GM19455 (cell line): ENCODE results near the gene MS4A15.
"Not testable (repeated sequence)": the region's sequence is repeated elsewhere in the genome, so short reads cannot be mapped to it uniquely, and the experiment has no call there.

Experiments used
- ATAC-seq: cut with Tn5 transposase; IDR thresholded peaks from one replicate; pipeline ENCODE4 v1.9.1; 2021; ENCODE audit not compliant: unreplicated experiment

MS4A15 gene, protein sequence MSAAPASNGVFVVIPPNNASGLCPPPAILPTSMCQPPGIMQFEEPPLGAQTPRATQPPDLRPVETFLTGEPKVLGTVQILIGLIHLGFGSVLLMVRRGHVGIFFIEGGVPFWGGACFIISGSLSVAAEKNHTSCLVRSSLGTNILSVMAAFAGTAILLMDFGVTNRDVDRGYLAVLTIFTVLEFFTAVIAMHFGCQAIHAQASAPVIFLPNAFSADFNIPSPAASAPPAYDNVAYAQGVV

DNA sequence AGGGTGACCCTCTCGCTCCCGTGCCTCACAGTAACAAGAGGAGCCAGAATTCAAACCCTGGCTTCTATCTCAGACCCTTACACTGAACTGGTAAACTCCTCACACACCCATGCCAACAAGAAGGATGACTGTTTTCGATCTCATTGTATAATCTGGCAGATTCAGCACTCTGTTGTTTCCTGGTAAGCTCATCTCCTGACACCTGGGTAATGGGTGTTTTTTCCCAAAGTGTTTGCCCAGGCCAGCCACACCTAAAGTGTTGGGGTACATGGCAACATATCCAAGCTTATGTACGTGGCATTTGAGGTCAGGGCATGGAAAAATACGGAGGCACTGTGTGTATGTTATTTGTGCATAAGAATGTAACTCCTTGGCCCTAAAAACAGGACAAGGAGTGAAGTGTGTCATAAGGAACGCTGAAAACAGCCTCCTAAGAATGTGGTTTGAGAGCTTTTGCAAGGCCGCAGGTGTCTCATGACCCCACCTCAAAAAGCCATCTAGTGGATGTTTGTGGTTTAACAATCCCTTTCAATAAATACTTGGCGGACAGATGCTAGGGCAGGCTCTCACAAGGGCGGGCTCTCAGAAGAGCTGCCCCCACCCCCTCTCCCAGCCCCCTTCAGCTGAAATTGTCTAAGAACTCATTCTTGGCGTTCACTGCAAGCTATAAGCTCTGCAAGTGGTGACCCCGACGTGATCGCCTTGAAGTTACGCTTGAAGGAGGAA is at the start of gene MS4A15:
MS4A15 (plus strand) TSS at position 561 of the 726 bp plus-strand sequence. CDS start 6,867 bp downstream, outside the sequence.
- no peak for ATAC-seq

DNA sequence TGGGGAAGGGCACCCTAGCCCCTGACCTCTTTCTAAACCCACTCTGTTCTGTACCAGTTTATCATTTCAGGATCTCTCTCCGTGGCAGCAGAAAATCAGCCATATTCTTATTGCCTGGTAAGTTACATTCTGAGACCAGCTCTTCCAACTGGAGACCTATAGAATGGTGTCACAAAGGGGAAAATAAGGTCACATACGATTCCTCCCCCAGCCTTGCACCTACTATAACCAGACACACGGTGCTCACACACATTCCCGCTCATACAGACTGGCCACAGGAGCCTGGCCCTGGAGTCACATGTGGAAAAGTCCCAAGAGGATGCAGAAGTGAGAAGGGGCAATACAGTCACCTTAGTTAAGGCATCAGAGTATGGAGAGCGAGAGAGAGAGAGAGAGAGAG is 49.7 kb upstream of the MS4A15 start:
- ATAC-seq = no peak

DNA sequence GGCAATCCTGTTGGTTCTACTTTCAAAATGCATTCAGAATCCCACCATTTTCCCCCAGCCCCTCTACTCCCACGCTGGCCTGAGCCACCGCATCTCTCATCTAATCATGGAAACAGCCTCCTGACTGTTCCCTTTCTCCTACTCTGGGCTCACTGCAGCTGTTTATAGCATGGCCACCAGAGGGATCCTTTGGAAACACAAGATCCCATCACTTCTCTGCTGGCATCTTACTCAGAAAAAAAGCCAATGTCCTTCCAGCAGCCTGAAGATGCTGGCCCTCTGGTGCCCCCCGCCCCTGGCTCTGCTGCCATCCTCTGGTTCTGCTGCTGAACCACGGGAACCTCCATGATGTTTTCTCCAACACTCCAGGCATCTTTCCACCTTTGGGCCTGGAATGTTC is 46.2 kb upstream of the MS4A15 start:
- ATAC-seq = no peak

DNA sequence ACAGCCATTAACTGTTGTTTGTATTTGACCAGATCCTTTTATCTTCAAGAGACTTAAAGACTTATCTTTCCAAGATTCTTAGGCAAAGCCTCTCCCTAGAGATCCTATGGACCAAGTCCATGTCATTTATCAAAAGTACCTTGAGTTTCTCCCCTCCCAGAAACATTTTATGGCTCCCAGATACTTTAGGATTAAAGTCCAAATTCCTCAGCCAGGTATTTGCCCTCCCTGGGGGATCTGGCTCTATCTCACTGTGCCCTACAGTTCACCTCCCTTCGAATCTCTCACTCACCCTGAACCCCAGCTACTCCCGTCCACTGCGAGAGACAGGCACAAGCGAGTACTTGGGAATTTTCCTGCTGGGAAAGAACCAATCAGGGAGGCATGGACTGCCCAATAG is 45.4 kb upstream of the MS4A15 start:
- no peak for ATAC-seq

DNA sequence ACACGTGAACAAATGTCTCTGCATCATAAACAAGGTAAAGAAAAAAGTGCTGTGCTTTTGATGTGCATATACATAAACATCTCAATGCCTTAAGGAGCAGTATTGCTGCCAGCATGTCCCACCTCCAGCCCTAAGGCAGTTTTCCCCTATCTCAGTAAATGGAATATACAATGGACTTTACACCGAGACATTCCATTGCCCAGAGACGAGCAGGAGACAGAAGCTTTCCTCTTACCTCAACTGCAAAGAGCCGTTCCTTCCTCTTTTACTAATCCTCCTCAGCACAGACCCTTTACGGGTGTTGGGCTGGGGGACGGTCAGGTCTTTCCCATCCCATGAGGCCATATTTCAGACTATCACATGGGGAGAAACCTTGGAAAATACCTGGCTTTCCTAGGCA is 43.2 kb upstream of the MS4A15 start:
- ATAC-seq = not testable (repeated sequence)

DNA sequence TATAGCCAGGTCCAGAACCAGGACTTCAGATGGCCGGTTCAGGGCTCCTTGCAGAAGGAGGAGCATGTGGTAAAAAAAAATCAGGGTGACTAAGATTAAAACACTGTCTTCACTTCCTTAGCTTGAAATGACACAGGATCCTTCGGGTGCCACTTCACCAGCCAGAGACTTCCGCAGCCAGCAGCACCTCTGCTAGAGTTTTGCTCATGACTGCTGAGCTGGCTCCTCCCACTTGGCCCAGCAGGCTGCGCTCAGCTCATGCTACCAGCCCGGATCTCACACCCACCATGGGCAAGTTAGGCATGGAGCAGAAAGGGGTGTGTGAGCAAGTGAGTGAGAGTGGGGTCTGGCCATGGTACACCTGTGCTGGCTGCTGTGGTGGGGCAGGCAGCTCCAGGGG is 38.7 kb upstream of the MS4A15 start:
- ATAC-seq = no peak

DNA sequence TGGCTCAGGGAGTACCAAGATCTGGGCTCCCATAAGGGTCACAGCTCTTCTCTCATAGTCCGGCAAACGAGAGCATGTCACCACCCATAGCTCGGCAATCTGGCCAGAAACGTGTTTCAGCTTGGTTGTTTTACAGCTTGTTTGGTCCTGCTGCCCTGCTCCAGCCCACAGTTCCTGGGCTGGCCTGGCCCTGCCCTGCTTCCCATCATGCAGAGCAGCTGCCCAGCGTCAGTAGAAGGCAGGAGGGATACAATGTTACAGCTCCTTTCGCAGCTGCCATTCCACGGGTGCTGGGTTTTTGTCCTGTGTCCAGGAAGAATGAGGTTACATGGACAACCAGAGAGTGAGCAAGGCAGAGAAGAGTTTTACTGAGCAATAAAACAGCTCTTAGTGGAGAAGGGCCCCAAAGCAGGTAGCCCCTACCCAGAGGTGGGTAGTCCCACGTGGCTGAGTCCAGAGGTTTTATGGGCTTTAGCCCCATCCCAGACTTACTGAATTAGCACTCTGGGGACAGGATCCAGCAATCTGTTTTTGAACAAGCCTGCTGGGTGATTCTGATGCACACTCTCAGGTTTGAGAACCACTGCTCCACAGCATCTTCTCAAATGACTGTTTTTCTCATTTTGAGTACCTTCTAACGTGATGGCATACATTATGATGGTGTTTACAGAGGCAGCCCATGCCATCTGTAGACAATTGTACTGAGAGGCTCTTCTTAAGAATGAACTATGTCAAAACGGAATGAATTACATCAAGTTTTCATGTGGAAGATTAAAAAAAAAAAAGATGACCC is 37.9 kb upstream of the MS4A15 start:
- ATAC-seq = no peak

DNA sequence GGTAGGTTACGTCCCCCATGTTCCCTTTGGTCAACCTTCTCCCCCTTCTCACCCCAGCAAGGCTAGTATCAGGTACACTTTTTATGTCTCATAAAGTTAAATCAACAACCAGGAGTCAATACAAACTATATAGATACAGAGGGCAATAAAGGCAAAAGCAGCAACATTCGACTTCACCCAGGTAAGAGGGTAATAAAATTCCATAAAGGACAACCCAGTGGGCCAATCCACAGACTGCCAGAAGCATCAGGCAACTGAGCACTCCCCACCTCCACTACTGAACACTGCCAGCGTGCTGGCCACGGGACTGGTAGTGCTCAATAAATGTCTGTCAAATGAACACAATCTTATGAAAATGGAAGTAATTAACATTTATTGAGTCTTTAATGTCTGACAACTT is 37.3 kb upstream of the MS4A15 start:
- ATAC-seq = no peak

DNA sequence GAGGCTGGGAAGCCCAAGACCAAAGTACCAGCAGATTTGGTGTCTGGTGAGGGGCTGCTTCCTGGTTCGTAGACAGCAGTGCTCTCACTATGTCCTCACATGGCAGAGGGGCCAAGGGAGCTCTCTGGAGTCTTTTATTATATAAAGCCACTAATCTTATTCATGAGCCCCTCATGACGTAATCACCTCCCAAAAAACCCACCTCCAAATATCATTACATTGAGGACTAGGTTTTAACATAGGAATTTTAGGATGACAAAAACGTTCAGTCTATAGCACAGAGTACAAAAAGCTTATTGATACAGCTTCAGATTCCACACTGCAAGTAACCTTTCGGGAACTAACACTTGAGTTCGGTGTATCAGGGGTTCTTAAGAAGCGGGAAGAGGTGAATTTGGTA is 36.2 kb upstream of the MS4A15 start:
- no peak for ATAC-seq

DNA sequence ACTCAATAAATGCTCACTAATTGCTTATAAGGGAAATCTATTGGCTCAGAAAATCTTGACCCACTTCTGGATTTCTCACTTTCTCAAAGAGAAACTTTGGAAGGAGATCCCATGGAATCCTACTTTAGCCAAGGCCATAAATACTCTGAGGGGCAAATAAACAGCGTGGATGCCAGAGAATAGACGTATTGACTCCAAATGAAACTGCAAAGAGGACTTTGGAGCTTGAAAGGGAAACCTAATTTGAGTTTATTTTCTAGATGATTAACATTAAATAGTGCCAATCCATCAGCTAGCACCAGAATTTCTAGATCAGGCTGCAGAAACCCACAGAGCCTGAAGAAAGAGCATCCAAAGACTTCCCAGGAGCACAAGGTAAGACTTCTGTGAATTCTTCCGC is 32.2 kb upstream of the MS4A15 start, which contains the start of gene MS4A18:
MS4A18 (plus strand) TSS at position 301 of the 400 bp plus-strand sequence.
- ATAC-seq = no peak

DNA sequence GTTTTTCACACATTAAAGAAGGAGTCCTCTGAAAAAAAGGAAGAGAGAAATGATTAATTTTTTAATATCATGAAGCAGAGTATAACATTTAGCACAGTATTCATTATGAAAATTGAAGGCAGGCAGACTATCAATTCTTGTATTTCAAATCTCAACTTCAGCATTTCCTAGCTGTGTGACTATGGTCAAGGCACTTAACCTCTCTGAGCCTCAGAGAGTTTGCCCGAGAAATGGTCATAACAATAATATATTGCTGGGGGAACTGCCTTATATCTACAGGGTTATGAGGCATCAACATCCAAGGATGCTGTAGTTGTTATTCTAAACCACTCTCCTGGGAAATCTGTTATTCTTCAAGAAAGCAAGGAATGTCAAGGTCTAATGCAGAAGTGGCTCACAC is 31.1 kb upstream of the MS4A15 start:
- no peak for ATAC-seq

DNA sequence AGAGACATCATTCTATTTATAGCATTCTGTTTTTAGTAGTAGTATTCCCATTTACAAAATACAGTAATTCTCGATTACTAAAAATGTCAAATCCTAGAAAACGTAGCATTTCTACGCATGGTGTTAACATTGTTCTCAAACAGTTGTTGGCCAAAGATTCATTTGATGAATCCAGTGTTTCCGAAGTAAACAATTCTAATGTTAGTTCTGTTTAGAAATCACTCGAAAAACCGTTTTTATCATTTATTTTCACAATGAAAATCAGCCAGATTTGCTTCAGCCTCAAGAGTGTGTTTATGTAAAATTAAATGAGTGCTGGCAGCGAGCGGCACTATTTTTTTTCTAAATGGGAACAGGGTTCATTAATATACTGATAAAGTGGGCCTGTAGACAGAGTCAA is 25.1 kb upstream of the MS4A15 start:
- ATAC-seq = no peak

DNA sequence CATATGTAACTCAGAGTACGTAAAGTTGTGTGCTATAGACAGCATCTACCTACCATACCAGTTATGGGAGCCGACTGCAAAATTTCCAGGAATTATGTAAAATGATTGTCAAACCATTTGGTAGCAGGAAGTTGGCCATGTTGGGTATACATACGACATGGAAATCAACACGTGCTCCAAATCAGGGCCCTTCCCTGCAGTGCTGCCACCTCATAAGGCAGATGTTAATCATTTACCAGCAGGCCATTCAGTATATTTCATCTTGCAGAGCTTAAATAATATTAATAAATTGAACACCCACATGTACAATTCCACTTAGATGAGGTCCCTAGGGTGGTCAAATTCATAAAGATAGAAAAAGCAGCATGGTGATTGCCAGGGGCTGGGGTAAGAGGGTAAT is 22.4 kb upstream of the MS4A15 start:
- ATAC-seq = no peak

DNA sequence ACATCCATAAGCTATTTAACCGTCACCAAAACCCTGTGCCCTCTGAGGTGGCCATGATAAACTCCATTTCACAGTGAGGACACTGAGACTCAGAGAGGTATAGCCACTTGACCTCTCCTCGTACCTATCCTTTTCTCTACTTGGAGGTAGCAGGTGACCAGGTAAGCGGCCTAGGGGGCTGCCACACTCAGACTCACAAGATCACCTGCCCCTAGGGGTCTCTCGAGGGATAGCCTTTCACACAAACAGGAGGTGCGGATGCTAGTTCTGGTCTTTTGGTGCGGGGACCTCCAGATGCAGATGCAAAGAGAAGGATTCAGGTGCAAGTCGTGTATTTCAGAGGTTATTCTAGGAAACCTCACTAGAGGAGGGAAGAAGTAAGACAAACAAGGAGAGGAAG is 17.6 kb upstream of the MS4A15 start:
- ATAC-seq = no peak

DNA sequence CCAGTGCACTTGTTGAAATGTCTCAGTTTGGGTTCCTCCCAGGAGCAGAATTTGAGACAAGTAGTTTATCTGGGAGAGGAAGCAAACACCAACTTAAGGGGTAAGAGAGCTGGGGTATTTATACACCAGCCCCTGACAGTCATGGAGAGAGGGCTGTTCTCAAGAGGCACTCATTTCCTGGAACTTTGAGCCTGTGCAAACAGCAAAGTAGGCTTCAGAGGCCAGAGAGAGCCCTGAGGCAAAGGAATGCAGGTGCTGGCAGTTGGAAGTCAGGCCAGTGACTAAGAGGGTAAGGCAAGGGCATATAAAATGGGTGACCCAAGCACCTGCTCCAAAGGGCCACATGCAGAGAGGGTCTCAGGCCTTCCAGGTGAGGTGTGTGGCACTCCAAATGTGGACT is 16.1 kb upstream of the MS4A15 start:
- no peak for ATAC-seq

DNA sequence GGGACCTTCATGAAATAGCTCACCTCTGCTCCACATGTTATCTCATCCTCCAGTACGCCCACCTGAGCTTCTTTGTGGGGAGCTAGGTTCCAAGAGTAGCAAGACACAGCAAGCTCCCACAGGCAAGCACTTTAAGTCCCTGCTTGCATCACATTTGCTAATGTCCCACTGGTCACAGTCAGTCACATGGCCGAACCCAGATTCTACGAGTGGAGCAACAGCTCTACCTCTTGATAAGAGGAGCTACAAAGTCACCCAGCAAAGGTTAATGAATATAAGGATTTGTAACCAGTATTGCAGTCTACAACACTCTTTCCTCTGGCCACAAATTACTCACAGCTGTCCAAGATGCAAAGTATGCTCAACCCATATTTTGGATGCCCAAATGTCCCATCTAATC is 15.2 kb upstream of the MS4A15 start:
- ATAC-seq = no peak

DNA sequence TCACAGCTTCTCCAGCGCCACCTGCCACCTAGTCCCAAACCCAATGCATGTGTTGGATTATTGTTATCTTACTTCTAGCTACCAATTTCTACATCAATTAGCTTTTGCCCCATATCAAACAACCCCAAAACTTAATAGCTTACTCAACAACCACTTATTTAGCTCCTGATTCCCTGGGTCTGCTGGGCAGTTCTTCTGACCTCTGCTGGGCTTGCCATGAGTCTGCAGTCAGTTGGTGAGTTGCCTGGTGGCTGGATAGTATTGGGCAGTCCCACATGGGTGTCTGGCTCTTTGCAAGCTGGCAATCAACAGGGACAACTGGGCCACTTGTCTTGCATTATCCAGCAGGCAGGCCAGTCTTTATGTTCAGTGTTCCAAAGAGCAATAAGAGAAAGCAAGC is 13.6 kb upstream of the MS4A15 start:
- ATAC-seq = no peak

DNA sequence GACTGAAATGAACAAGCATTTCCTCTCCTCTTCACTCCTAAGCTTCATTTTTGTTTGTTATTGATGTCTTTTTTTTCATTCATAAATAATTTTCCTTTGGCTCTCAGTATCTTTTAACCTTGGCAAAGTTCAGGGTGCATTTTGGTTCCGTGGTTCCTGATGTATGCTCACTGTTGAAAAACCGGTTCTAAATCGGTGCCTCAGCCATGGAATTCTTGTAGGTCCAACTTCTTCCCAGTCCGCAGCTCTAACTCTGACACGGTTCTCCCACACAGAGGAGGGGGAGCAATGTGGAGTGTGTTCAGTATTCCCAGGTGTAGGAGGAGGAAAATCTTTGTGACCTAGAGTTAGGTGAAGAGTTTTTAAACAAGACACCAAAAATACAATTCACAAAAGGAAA is 12.6 kb upstream of the MS4A15 start:
- no peak for ATAC-seq

DNA sequence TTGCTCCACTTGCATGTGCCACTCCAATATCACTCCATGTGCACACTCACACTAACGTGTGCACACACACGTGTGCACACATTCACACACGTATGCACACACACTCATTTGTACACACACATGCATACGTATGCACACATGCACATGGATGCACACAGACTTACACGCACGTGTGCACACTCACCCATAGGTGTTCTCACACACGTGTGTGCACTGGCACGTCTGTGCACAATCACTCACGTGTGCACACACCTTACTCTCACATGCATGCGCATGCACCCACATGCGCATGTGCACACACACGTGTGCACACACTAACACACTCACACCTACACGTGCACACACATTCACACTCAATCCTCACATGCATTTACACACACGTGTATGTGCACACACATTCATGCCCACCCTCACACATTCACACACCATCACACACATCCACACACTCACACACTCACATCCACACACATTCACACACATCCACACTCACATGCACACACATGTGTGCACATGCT is 9.3 kb upstream of the MS4A15 start:
- ATAC-seq = no peak

DNA sequence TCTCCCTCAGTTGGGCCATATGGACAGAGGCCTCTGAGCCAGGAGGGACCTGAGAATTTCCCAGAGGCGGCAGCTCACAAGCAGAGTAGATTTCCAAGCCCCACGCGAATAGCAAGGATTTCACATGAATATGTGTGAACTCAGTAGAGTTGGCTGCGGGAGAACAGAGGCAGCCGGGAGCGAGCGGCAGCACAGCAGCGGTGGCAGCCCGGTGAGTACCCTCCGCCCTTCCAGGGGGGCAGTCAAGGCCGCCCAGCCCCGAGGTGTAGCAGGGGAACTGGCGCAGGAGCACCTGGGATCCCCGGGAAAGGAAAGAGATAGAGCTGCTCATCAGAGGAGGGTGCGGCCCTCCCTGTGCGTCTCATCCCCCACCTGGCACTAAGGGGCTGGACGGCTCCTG is 8.4 kb upstream of the MS4A15 start:
- no peak for ATAC-seq

DNA sequence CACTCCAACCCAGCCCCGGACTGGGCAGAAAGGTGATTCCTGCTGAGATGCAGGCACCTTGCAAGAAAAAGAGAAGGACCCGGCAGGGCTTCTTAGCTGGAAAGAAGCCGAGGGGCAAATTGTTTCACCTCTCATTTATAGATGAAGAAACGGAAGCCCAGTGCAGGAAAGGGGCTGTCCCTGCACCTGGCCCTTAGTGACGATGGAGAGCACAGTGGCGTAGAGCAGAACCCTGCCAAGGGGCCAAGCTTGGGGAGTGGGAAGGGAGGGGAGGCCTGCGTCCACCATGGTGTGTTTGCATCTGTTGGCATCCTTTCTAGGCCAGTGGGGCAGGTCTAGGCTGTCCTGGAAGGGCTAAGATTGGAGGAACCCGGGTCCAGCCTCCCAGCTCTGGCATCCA is 7.8 kb upstream of the MS4A15 start:
- ATAC-seq = no peak

DNA sequence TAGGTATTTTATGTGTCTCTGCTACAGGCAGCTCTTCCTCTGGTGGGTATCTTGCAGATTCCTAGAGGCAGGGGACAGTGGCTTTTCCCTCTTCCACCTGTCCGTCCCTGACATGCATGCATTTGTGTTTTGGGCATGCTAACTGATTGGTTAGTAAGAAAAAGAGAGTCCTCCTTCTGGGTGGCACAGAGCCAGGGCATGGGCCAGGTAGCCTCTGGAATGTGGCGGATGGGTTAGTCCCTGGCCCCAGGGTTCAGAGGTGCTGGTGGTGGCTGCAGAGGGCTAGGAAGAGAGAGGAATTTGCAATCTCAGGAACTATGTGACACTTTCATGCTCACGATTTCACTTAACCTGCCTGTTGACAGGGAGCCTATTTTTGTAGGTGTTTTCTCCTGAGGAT is 5.8 kb upstream of the MS4A15 start:
- ATAC-seq = no peak
